CD4-positive, alpha-beta memory T cell (primary cell): Measurements from ENCODE around the gene NTN1. TPM values are rescaled to one million over a fixed set of nuclear protein-coding genes. Genes with fewer than 3 reads are reported as not detected.

ENCODE experiments used
- CTCF ChIA-PET: fragments of 350-600 bp; sonication (Branson Sonifier 250); formaldehyde crosslinking; loops from one replicate; lab custom pipeline; 2021; ENCODE audit warnings: inconsistent platforms; ENCODE audit not compliant: partially characterized antibody; lab: Charles Lee
- POLR2A ChIA-PET: fragments of 350-600 bp; sonication (Branson Sonifier 250); formaldehyde crosslinking; loops from one replicate; lab custom pipeline; 2021; ENCODE audit not compliant: partially characterized antibody; lab: Charles Lee
- DNase-seq, 5 donors: peaks; one replicate each; pipeline versions ENCODE4 v3.0.0 to v3.0.0-alpha.2; 2020 to 2022; ENCODE audit warnings: mixed read lengths in 1 of 5
- H3K27ac ChIP-seq: one replicate; pipeline ENCODE4 v1.7.0; 2013; ENCODE audit warnings: low read depth, low read length
- H3K27me3 ChIP-seq: 2 replicates; pipeline ENCODE4 v1.7.0; 2013; ENCODE audit warnings: mild to moderate bottlenecking, low read length, moderate library complexity; ENCODE audit not compliant: insufficient read depth
- H3K36me3 ChIP-seq: 2 replicates; pipeline ENCODE4 v1.7.0; 2013; ENCODE audit warnings: mild to moderate bottlenecking, low read length, moderate library complexity; ENCODE audit not compliant: insufficient read depth
- H3K4me1 ChIP-seq: 2 replicates; pipeline ENCODE4 v1.7.0; 2013; ENCODE audit warnings: mild to moderate bottlenecking, low read length, moderate library complexity; ENCODE audit not compliant: insufficient read depth
- H3K4me3 ChIP-seq, 2 donors: one replicate each; pipeline ENCODE4 v1.7.0; 2013; ENCODE audit warnings: low read length in 2 of 2, mild to moderate bottlenecking in 1 of 2
- H3K9me3 ChIP-seq, 2 donors: one replicate each; pipeline ENCODE4 v1.7.0; 2013; ENCODE audit warnings: low read length in 2 of 2, control low read depth in 1 of 2; ENCODE audit not compliant: control insufficient read depth in 1 of 2
- H3K27ac Mint-ChIP-seq, 7 donors: one replicate each; pipeline ENCODE4 v1.8.0; 2020 to 2021; ENCODE audit warnings: mixed read lengths in 7 of 7, mild to moderate bottlenecking in 6 of 7, inconsistent platforms in 3 of 7, moderate library complexity in 3 of 7
- H3K27me3 Mint-ChIP-seq, 2 donors: one replicate each; pipeline ENCODE4 v1.8.0; 2020 to 2021; ENCODE audit warnings: mixed read lengths in 2 of 2
- H3K36me3 Mint-ChIP-seq, 2 donors: one replicate each; pipeline ENCODE4 v1.8.0; 2020 to 2021; ENCODE audit warnings: mixed read lengths in 2 of 2, inconsistent platforms in 1 of 2, mild to moderate bottlenecking in 1 of 2
- H3K4me1 Mint-ChIP-seq, 4 donors: one replicate each; pipeline ENCODE4 v1.8.0; 2020 to 2021; ENCODE audit warnings: mixed read lengths in 4 of 4, mild to moderate bottlenecking in 1 of 4
- H3K4me3 Mint-ChIP-seq, 8 donors: one replicate each; pipeline ENCODE4 v1.8.0; 2020 to 2021; ENCODE audit warnings: mixed read lengths in 8 of 8, mild to moderate bottlenecking in 7 of 8, moderate library complexity in 6 of 8, inconsistent platforms in 3 of 8
- H3K9me3 Mint-ChIP-seq, 8 donors: one replicate each; pipeline ENCODE4 v1.8.0; 2020 to 2021; ENCODE audit warnings: mixed read lengths in 8 of 8, mild to moderate bottlenecking in 5 of 8, inconsistent platforms in 3 of 8, moderate library complexity in 1 of 8
- intact Hi-C: fragments of 100-400 bp; cut with micrococcal nuclease; formaldehyde crosslinking; loops from one replicate; pipeline ENCODE4 v1.15.1; 2023
- polyA plus RNA-seq, 2 donors: library from polyadenylated mRNA; unstranded; fragments of 300-500 nt; fragmentation: Illumina TruSeq; gene quantifications; one replicate each; pipeline ENCODE4 v1.2.3, GENCODE V29; 2021
- total RNA-seq, 2 experiments: library from RNA; stranded (reverse); gene quantifications; one replicate each; pipeline ENCODE4 v1.2.3, GENCODE V29; 2021

NTN1 gene
- total and polyA plus RNA-seq, 4 experiments from 2014 or later, result 0.02 TPM; not detected in 3

DNA sequence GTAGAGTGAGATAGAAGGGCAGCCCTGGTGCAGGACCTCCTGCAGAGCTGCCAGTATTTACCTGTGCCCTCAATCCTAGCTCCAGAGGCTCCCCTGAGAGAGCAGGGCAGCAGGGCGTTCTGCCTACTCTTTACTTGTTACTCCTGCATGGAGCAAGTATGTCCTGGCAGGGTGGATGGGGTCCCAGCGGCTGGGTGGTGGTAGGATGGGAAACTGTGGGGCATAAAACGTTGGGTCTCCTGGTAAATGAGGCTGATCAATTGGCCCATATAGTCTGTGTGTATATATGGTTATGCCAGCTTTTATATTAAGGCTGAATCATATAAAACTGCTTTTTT lies 192.0 kb downstream of the NTN1 start:
- no peaks in the 10 kb centered on the region for H3K4me1 ChIP-seq
- intact Hi-C loops, result no loop called here
- POLR2A ChIA-PET, result no interaction called here
- no peak overlapping the region for H3K4me3 ChIP-seq
- H3K27ac ChIP-seq, result no peak overlapping the region
- H3K36me3 Mint-ChIP-seq, result peaks cover 5 to 12% of the 10 kb centered on the region in 2 donors
- peaks cover 0 to 2% (median 0%) of the 10 kb centered on the region in 4 donors for H3K4me1 Mint-ChIP-seq
- H3K36me3 ChIP-seq, result no peaks in the 10 kb centered on the region
- no peak for DNase-seq
- H3K27ac Mint-ChIP-seq, result no peak overlapping the region
- H3K27me3 ChIP-seq, result no peaks in the 10 kb centered on the region
- H3K4me3 Mint-ChIP-seq, result no peak overlapping the region
- CTCF ChIA-PET, result no interaction called here
- H3K27me3 Mint-ChIP-seq, result peaks cover 0 to 10% of the 10 kb centered on the region in 2 donors
- peaks cover 0 to 10% of the 10 kb centered on the region in 2 donors for H3K9me3 ChIP-seq
- H3K9me3 Mint-ChIP-seq, result peaks cover 0 to 28% (median 24%) of the 10 kb centered on the region in 8 donors

GRCh38 chr17:9215465-9215864 lies 194.2 kb downstream of the NTN1 start:
- ChIA-PET CTCF (no interaction called here), POLR2A (no interaction called here)
- DNase-seq, result no peak
- Histone ChIP-seq H3K4me1 (no peaks in the 10 kb centered on the region), H3K36me3 (no peaks in the 10 kb centered on the region), H3K9me3 (peaks cover 0 to 10% of the 10 kb centered on the region in 2 donors), H3K27ac (no peak overlapping the region), H3K4me3 (no peak overlapping the region), H3K27me3 (no peaks in the 10 kb centered on the region)
- Mint-ChIP-seq H3K27me3 (peaks cover 0 to 10% of the 10 kb centered on the region in 2 donors), H3K4me3 (no peak overlapping the region), H3K9me3 (peaks cover 0 to 28% (median 24%) of the 10 kb centered on the region in 8 donors), H3K27ac (no peak overlapping the region), H3K36me3 (peaks cover 5 to 12% of the 10 kb centered on the region in 2 donors), H3K4me1 (no peaks in the 10 kb centered on the region)
- intact Hi-C loops, result no loop called here

- POLR2A ChIA-PET, result no interaction called here
- H3K27me3 Mint-ChIP-seq, result peaks cover 0 to 10% of the 10 kb centered on the region in 2 donors
- Histone ChIP-seq H3K27me3 (no peaks in the 10 kb centered on the region), H3K36me3 (no peaks in the 10 kb centered on the region), H3K4me1 (no peaks in the 10 kb centered on the region), H3K9me3 (peaks cover 0 to 10% of the 10 kb centered on the region in 2 donors), H3K4me3 (no peak overlapping the region), H3K27ac (no peak overlapping the region)
- no peak for DNase-seq
- no peaks in the 10 kb centered on the region for H3K4me1 Mint-ChIP-seq
- H3K4me3 Mint-ChIP-seq, result no peak overlapping the region
- CTCF ChIA-PET, result interaction anchor here (0.6 to 0.7 kb wide), 3 partner anchors 149 to 502 kb away, joined by 3 to 4 read pairs (median 3); no protein-coding TSS in a partner anchor
- H3K36me3 Mint-ChIP-seq, result peaks cover 5 to 12% of the 10 kb centered on the region in 2 donors
- H3K9me3 Mint-ChIP-seq, result peaks cover 0 to 28% (median 24%) of the 10 kb centered on the region in 8 donors
- peak overlapping the region in 1 of 7 donors; percentile 33 for H3K27ac Mint-ChIP-seq
- intact Hi-C loops, result no loop called here
Measured at GRCh38 chr17:9217151-9218056, 196.1 kb downstream of the NTN1 start.

DNA sequence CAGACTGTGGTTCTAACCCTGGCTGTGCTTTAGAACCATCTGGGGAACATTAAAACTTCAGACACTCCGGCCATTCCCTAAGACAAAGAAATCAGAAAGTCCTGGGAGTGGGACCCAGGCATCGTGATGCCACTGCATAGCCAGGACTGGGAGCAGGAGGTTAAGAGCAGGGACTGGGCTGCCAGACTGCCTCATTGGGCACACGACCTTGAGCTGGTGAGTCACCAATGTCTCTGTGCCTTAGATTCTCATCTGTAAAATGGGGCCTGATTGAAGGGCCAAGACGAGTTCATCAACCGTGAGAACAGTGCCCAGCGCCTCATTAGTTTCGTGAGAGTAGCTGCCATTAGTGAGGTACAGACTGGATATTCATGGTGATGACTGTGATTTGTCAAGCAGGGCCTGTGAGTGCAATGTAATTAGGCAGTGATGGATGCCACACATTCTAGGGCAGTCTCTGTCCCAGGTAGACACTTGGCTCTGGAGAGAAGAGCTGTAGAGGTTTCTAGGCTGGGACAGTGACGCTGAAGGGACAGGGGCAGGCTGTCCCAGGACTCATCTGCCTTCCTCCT lies 196.8 kb downstream of the NTN1 start:
- H3K27ac Mint-ChIP-seq, result no peak overlapping the region
- H3K27me3 ChIP-seq, result no peaks in the 10 kb centered on the region
- no peak for DNase-seq
- H3K36me3 Mint-ChIP-seq, result peaks cover 5 to 12% of the 10 kb centered on the region in 2 donors
- intact Hi-C loops, result no loop called here
- H3K4me3 Mint-ChIP-seq, result no peak overlapping the region
- H3K36me3 ChIP-seq, result no peaks in the 10 kb centered on the region
- no peak overlapping the region for H3K27ac ChIP-seq
- no peaks in the 10 kb centered on the region for H3K4me1 Mint-ChIP-seq
- peaks cover 0 to 10% of the 10 kb centered on the region in 2 donors for H3K27me3 Mint-ChIP-seq
- H3K4me1 ChIP-seq, result no peaks in the 10 kb centered on the region
- ChIA-PET CTCF (interaction anchor here (0.6 kb wide), 1 partner anchor 502 kb away, joined by 4 read pairs; no protein-coding TSS in a partner anchor), POLR2A (no interaction called here)
- H3K4me3 ChIP-seq, result no peak overlapping the region
- H3K9me3 Mint-ChIP-seq, result peaks cover 0 to 28% (median 23%) of the 10 kb centered on the region in 8 donors
- peaks cover 0 to 10% of the 10 kb centered on the region in 2 donors for H3K9me3 ChIP-seq

DNA sequence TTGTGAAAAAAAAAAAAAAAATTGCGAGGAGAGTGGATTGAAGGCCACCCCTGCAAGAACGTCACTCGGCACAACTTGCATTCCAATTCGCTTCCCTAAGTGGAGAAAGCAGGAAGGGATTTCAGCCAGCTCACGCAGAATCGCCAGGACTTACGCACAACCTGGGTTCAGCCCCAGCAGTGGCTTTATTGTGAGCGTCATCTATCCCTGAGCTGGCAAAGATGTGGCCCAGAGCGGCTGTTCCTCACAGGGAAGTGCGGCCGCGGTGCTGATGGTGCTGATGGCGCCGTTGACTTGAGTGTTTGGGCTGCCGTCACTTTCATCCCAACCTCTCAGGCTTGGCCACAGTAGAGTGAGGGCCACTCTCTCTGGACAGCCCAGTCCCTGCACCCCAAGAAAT lies 197.6 kb downstream of the NTN1 start:
- Histone ChIP-seq H3K27ac (no peak overlapping the region), H3K9me3 (peaks cover 0 to 10% of the 10 kb centered on the region in 2 donors), H3K27me3 (no peaks in the 10 kb centered on the region), H3K4me1 (no peaks in the 10 kb centered on the region), H3K36me3 (no peaks in the 10 kb centered on the region), H3K4me3 (no peak overlapping the region)
- Mint-ChIP-seq H3K4me3 (no peak overlapping the region), H3K36me3 (peaks cover 5 to 12% of the 10 kb centered on the region in 2 donors), H3K27ac (no peak overlapping the region), H3K9me3 (peaks cover 0 to 28% (median 23%) of the 10 kb centered on the region in 8 donors), H3K4me1 (no peaks in the 10 kb centered on the region), H3K27me3 (peaks cover 0 to 10% of the 10 kb centered on the region in 2 donors)
- CTCF ChIA-PET, result interaction anchor here (0.7 kb wide), 1 partner anchor 317 kb away, joined by 3 read pairs; no protein-coding TSS in a partner anchor
- intact Hi-C loops, result no loop called here
- POLR2A ChIA-PET, result no interaction called here
- DNase-seq, result no peak

- intact Hi-C loops, result no loop called here
- Histone ChIP-seq H3K27ac (no peak overlapping the region), H3K9me3 (peaks cover 0 to 10% of the 10 kb centered on the region in 2 donors), H3K36me3 (no peaks in the 10 kb centered on the region), H3K27me3 (no peaks in the 10 kb centered on the region), H3K4me1 (no peaks in the 10 kb centered on the region), H3K4me3 (no peak overlapping the region)
- peaks cover 0 to 10% of the 10 kb centered on the region in 2 donors for H3K27me3 Mint-ChIP-seq
- peaks cover 0 to 1% (median 0%) of the 10 kb centered on the region in 4 donors for H3K4me1 Mint-ChIP-seq
- H3K36me3 Mint-ChIP-seq, result peaks cover 5 to 12% of the 10 kb centered on the region in 2 donors
- no peak overlapping the region for H3K4me3 Mint-ChIP-seq
- no peak for DNase-seq
- POLR2A ChIA-PET, result no interaction called here
- H3K27ac Mint-ChIP-seq, result no peak overlapping the region
- H3K9me3 Mint-ChIP-seq, result peaks cover 0 to 27% (median 21%) of the 10 kb centered on the region in 8 donors
- CTCF ChIA-PET, result no interaction called here
Measured at GRCh38 chr17:9219631-9220397, 198.5 kb downstream of the NTN1 start.
